Measurements from ENCODE around the gene OMP. TPM values are rescaled to one million over a fixed set of nuclear protein-coding genes. Genes with fewer than 3 reads are reported as not detected.
A peak's percentile ranks its signal among the peaks of the same experiment; 100 is the strongest.
"Not testable (repeated sequence)": the region's sequence is repeated elsewhere in the genome, so short reads cannot be mapped to it uniquely, and the experiment has no call there.

OMP gene
- total RNA-seq, 1 experiment from 2014 or later, result not detected

DNA sequence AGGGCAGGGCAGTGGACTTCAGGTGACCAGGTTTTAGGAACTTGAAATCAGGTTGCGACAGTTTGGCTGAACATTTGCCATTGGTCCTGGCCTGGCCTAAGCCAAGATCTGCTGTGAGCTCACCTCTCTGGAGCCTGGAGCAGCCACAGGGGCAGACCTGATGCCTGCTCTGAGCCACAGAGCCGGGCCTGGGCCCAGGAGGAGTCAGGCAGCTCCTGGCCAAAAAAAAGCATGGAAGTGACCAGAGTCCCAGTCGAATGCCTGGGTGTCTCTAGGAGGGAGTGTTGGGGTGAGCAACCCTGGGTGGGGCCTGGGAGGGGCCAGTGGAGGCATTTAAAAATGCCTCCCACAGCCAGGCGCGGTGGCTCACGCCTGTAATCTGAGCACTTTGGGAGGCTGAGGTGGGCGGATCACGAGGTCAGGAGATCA lies 6.0 kb upstream of the OMP start:
- no peak for DNase-seq (ENCODE audit: low spot score)
- in situ Hi-C loops (cut with HindIII; ENCODE audit: low sequenced_read_pairs), result no loop called here

- in situ Hi-C loops (cut with HindIII; ENCODE audit: low sequenced_read_pairs); DNase-seq (ENCODE audit: low spot score): not testable (repeated sequence)
Measured at GRCh38 chr11:77097180-77097579, 5.5 kb upstream of the OMP start.

GRCh38 chr11:77100166-77101042 lies 2.2 kb upstream of the OMP start:
- in situ Hi-C loops (cut with HindIII; ENCODE audit: low sequenced_read_pairs), result no loop called here
- DNase-seq (ENCODE audit: low spot score), result no peak

GRCh38 chr11:77101043-77101537 lies 1.6 kb upstream of the OMP start:
- DNase-seq (ENCODE audit: low spot score), result no peak
- in situ Hi-C loops (cut with HindIII; ENCODE audit: low sequenced_read_pairs), result no loop called here

GRCh38 chr11:77103319-77103718 lies 679 bp downstream of the OMP start:
- in situ Hi-C loops (cut with HindIII; ENCODE audit: low sequenced_read_pairs), result no loop called here
- no peak for DNase-seq (ENCODE audit: low spot score)

DNA sequence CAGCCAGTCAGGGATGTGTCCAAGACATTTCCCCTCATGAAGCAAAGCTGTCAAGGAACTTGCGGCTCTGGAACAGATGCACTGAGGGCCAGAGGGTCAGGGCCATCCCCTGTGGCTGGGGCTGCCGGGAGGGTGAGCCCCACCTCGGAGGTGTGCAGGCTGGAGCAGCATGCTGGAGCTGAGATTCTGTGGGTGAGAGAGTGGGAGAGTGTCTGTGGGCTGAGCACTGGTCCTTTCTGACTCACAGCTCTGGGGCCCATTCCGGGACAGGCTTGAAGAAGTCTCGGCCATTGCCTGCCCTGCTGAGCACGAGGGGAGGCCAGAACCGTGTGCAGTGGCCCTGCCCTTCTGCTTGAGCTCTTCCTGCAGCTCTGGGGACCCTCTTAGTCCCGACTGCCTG lies 2.1 kb downstream of the OMP start:
- DNase-seq (ENCODE audit: low spot score), result no peak
- in situ Hi-C loops (cut with HindIII; ENCODE audit: low sequenced_read_pairs), result no loop called here

DNA sequence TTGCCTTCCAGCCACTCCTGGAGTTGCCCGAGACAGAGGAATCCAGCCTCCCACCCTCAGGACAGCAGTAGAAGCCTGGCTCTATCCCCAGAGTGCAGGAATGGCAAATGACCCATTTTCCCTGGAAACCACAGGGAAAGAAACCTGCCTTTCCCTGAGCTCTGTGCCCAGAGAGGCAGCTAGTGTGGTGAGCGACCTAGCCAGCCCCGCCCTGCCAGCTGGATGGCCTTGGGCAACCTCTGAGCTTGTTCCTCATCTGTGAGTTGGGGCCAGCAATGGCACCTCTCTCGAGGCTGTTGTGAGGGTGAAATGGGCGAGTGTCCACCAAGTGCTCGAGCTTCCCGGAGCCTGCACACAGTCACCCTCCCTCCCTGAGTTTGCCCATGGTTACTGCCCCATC lies 3.7 kb downstream of the OMP start:
- in situ Hi-C loops (cut with HindIII; ENCODE audit: low sequenced_read_pairs), result no loop called here
- DNase-seq (ENCODE audit: low spot score), result peak; percentile 61

GRCh38 chr11:77106759-77107158 lies 4.1 kb downstream of the OMP start:
- in situ Hi-C loops (cut with HindIII; ENCODE audit: low sequenced_read_pairs), result no loop called here

GRCh38 chr11:77107950-77108349 lies 5.3 kb downstream of the OMP start:
- DNase-seq (ENCODE audit: low spot score), result no peak
- in situ Hi-C loops (cut with HindIII; ENCODE audit: low sequenced_read_pairs), result no loop called here

More at GRCh38 chr11:77106759-77107158, 4.1 kb downstream of the OMP start:
- DNase-seq (ENCODE audit: low spot score), result no peak

DNA sequence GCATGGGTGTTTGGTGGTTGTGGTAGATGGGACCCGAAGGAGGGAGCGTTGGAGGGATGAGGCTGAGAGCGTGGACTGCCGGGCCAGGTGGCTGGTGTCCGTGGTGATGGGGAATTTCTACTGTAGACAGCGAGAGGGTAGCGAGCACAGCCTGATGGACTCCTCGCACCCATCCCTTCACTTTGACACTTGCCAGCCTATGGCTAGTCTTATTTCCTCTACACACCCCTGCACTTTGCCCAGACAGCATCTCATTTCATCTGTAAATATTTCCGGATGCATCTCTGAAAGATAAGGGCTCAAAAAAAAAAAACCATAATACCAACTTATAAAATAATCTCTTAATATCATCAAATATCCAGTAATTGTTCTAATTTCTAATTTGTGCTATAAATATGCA lies 5.8 kb downstream of the OMP start:
- in situ Hi-C loops (cut with HindIII; ENCODE audit: low sequenced_read_pairs), result no loop called here
- DNase-seq (ENCODE audit: low spot score), result no peak

GRCh38 chr11:77109236-77110019 lies 6.8 kb downstream of the OMP start:
- DNase-seq (ENCODE audit: low spot score), result no peak
- in situ Hi-C loops (cut with HindIII; ENCODE audit: low sequenced_read_pairs), result no loop called here

GRCh38 chr11:77110836-77111235 lies 8.2 kb downstream of the OMP start:
- no peak for DNase-seq (ENCODE audit: low spot score)
- in situ Hi-C loops (cut with HindIII; ENCODE audit: low sequenced_read_pairs), result no loop called here

DNA sequence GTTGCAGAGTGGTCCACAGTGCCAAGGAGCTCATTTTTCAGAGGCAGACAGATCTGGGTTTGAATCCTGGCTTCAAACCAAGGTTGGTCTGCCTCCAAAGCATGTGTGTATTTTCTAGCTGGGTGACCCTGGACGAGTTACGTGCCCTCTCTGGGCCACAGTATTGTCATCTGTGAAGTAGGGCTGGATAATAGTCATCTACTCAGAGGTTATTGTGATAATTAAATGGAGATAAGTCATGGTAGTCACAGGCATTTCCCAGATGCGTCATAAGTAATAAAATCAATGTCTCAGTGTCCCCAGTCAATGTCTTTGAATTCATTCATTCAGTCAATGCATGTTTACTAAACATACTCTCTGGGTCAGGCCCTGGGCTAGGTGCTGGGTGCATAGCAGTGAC lies 8.6 kb downstream of the OMP start:
- in situ Hi-C loops (cut with HindIII; ENCODE audit: low sequenced_read_pairs), result no loop called here
- no peak for DNase-seq (ENCODE audit: low spot score)

- in situ Hi-C loops (cut with HindIII; ENCODE audit: low sequenced_read_pairs), result no loop called here
Measured at GRCh38 chr11:77111946-77112345, 9.3 kb downstream of the OMP start.

DNA sequence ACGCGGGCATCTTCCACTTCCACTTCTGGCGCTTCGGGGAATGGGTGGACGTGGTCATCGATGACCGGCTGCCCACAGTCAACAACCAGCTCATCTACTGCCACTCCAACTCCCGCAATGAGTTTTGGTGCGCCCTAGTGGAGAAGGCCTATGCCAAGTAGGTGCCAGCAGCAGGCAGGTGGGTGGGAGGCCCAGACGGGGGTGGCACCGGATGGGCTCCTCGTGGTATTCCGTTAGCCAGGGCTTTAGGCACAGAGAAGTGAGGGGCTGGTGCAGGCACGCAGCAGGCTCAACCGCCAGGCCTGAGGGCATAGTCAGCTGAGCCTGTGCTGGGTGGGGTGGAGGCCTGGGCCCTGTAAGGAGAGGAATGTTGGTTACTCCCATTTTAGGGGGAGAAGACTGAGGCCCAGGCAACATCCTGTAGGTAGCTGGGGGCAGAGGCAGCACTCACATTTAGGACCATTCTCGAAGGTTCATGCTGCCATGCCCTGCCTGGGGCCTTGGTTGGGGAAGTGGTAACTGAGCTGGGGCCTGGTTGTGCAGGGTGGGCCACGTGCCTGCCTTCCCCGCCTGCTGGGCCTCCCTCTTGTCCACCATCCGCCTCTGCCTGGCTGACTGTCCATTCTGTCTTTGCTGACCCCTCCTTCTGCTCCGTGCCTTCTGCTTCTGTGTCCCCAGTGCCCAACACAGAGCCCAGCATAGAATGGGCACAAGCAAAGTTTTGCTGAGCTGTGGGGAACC lies 10.2 kb downstream of the OMP start:
- DNase-seq (ENCODE audit: low spot score), result no peak
- in situ Hi-C loops (cut with HindIII; ENCODE audit: low sequenced_read_pairs), result no loop called here

More at GRCh38 chr11:77111946-77112345, 9.3 kb downstream of the OMP start:
- DNase-seq (ENCODE audit: low spot score), result no peak

- DNase-seq (ENCODE audit: low spot score), result peak; percentile 49
- in situ Hi-C loops (cut with HindIII; ENCODE audit: low sequenced_read_pairs), result no loop called here
Measured at GRCh38 chr11:77113382-77114088, 10.9 kb downstream of the OMP start.

DNA sequence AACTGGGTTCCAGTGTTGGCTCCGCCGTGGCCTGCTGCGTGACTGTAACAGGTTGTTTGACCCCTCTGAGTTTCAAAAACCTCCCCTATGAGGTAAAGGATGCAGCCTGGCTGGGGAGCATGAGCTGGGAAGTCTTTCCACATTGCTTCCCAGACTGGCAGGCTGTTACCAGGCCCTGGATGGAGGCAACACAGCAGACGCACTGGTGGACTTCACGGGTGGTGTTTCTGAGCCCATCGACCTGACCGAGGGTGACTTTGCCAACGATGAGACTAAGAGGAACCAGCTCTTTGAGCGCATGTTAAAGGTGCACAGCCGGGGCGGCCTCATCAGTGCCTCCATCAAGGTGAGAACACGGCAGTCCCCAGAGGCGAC lies 11.4 kb downstream of the OMP start:
- in situ Hi-C loops (cut with HindIII; ENCODE audit: low sequenced_read_pairs), result no loop called here
- DNase-seq (ENCODE audit: low spot score), result no peak

GRCh38 chr11:77115181-77115611 lies 12.6 kb downstream of the OMP start:
- no peak for DNase-seq (ENCODE audit: low spot score)
- in situ Hi-C loops (cut with HindIII; ENCODE audit: low sequenced_read_pairs), result no loop called here

- in situ Hi-C loops (cut with HindIII; ENCODE audit: low sequenced_read_pairs), result no loop called here
Measured at GRCh38 chr11:77115956-77116355, 13.3 kb downstream of the OMP start.

More at GRCh38 chr11:77115956-77116355, 13.3 kb downstream of the OMP start:
- DNase-seq (ENCODE audit: low spot score), result no peak
